ENCODE results near the gene BRPF3.

The BRPF3 gene

DNA sequence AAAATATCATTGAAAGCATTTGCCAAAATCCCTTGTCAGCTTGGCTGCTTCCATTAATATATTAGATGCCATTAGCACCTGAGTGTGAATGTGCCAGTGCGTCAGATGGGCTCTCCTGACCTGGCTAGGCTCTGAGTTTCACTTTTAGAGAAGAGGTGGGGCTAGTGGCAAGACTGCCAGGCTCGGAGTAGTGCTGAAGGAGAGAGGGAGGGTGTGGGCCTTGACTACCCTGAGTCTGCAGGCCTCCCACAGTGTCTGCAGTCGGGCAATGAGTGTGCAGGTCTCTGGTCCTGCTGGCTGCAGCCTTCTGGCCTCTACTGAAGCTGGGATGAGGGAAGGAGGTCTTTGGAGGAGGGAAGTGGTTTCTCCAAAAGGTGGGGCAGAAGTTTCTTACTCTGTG, 38.8 kb downstream of the BRPF3 start:
- no peak for DNase-seq (ENCODE audit: low read depth)
- TF ChIP-seq, protein P1, sequence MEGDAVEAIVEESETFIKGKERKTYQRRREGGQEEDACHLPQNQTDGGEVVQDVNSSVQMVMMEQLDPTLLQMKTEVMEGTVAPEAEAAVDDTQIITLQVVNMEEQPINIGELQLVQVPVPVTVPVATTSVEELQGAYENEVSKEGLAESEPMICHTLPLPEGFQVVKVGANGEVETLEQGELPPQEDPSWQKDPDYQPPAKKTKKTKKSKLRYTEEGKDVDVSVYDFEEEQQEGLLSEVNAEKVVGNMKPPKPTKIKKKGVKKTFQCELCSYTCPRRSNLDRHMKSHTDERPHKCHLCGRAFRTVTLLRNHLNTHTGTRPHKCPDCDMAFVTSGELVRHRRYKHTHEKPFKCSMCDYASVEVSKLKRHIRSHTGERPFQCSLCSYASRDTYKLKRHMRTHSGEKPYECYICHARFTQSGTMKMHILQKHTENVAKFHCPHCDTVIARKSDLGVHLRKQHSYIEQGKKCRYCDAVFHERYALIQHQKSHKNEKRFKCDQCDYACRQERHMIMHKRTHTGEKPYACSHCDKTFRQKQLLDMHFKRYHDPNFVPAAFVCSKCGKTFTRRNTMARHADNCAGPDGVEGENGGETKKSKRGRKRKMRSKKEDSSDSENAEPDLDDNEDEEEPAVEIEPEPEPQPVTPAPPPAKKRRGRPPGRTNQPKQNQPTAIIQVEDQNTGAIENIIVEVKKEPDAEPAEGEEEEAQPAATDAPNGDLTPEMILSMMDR (IDR thresholded peaks at IDR 0.05; ENCODE audit: insufficient read depth, low read depth, low read length, missing control alignments), result no peak
- H3K4me3 ChIP-seq (ENCODE audit: low read length), result no peak overlapping the region

DNA sequence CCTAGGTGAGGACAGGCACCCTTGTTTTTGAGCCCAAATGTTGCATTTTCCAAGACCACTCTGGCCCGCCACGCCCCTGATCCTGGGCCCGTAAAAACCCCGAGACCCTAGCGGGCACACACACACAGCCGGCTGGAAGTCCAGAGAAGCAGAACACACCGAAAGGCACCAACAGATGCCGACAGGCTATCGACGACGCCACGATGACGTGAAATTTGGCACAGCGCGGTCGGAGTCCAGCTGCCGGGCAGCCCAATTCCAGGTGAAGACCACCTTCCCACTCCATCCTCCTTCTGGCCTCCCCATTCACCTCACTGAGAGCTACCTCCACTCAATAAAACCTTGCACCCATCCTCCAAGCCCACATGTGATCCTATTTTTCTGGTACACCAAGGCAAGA, 39.3 kb downstream of the BRPF3 start:
- TF ChIP-seq, protein P1 (IDR thresholded peaks at IDR 0.05; ENCODE audit: insufficient read depth, low read depth, low read length, missing control alignments), result no peak
- DNase-seq (ENCODE audit: low read depth), result no peak
- no peak overlapping the region for H3K4me3 ChIP-seq (ENCODE audit: low read length)

GRCh38 chr6:36239774-36240173, 43.2 kb downstream of the BRPF3 start:
- no peak for DNase-seq (ENCODE audit: low read depth)
- TF ChIP-seq, protein P1 (IDR thresholded peaks at IDR 0.05; ENCODE audit: insufficient read depth, low read depth, low read length, missing control alignments), result no peak
- no peak overlapping the region for H3K4me3 ChIP-seq (ENCODE audit: low read length)

GRCh38 chr6:36241728-36242127, 45.2 kb downstream of the BRPF3 start:
- TF ChIP-seq, protein P1 (IDR thresholded peaks at IDR 0.05; ENCODE audit: insufficient read depth, low read depth, low read length, missing control alignments), result no peak
- no peak overlapping the region for H3K4me3 ChIP-seq (ENCODE audit: low read length)
- DNase-seq (ENCODE audit: low read depth), result no peak

DNA sequence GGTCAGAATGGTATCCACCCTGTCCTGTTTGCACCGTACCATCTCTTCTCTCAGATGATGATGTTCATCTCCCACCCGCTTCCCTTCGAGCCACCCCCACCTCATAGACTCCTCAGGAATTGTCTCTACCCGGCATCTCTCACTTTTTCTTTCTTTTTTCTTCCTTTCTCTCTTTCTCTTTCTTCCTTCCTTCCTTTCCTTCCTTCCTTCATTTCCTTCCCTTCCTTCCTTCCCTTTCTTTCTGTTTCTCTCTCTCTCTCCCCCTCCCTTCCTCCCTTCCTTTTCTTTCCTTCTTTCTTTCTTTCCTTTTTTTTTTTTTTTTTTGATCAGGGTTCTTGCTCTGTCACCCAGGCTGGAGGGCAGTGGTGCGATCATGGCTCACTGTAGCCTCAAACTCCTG, 45.6 kb downstream of the BRPF3 start:
- H3K4me3 ChIP-seq (ENCODE audit: low read length), result no peak overlapping the region
- DNase-seq (ENCODE audit: low read depth), result no peak
- TF ChIP-seq, protein P1 (IDR thresholded peaks at IDR 0.05; ENCODE audit: insufficient read depth, low read depth, low read length, missing control alignments), result no peak

- DNase-seq (ENCODE audit: low read depth), result no peak
- H3K4me3 ChIP-seq (ENCODE audit: low read length), result no peak overlapping the region
- TF ChIP-seq, protein P1 (IDR thresholded peaks at IDR 0.05; ENCODE audit: insufficient read depth, low read depth, low read length, missing control alignments), result no peak
Observed at GRCh38 chr6:36242626-36243025, 46.1 kb downstream of the BRPF3 start.

GRCh38 chr6:36243562-36244212, 47.1 kb downstream of the BRPF3 start:
- no peak overlapping the region for H3K4me3 ChIP-seq (ENCODE audit: low read length)
- DNase-seq (ENCODE audit: low read depth), result no peak
- TF ChIP-seq, protein P1 (IDR thresholded peaks at IDR 0.05; ENCODE audit: insufficient read depth, low read depth, low read length, missing control alignments), result no peak

All from epithelial cell of esophagus (primary cell).